Cerebellar cortex (tissue), 1 donor: ENCODE results near the gene STAT4.

Experiments used
- DNase-seq: peaks from one replicate; pipeline ENCODE4 v3.0.0-alpha.2; 2015; ENCODE audit warnings: low spot score

STAT4 gene, protein sequence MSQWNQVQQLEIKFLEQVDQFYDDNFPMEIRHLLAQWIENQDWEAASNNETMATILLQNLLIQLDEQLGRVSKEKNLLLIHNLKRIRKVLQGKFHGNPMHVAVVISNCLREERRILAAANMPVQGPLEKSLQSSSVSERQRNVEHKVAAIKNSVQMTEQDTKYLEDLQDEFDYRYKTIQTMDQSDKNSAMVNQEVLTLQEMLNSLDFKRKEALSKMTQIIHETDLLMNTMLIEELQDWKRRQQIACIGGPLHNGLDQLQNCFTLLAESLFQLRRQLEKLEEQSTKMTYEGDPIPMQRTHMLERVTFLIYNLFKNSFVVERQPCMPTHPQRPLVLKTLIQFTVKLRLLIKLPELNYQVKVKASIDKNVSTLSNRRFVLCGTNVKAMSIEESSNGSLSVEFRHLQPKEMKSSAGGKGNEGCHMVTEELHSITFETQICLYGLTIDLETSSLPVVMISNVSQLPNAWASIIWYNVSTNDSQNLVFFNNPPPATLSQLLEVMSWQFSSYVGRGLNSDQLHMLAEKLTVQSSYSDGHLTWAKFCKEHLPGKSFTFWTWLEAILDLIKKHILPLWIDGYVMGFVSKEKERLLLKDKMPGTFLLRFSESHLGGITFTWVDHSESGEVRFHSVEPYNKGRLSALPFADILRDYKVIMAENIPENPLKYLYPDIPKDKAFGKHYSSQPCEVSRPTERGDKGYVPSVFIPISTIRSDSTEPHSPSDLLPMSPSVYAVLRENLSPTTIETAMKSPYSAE

GRCh38 chr2:191150600-191151330 is at the start of gene STAT4:
TSS of gene STAT4 (minus strand) at chr2:191150994. CDS start at chr2:191148203, 2,791 bp downstream.
- no peak for DNase-seq

DNA sequence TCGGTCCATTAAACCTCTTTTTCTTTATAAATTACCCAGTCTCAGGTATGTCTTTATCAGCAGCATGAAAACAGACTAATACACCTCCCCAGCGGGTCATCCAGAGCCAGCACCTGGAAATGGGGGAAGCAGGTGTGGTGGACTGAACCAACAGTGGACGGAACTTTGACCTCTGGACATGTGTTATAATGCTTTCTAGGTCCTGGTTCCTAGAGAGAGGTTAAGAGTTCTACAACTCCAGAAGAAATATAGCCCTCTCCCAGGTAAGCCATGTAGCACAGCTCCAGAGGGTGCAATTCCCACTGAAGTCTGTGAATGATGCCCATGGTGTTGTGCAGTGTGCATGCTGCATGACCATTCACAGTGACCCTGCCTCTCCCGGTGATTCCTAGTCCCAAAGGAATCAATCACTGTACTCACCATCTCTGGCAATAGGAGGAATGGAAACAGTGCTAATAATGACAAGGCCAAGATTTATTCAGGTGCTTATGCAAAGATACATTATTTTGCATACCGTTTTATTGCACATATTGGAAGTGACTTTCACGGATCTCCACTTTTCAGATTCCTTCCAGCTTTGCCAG is 49.2 kb upstream of the STAT4 start:
- no peak for DNase-seq

GRCh38 chr2:191198271-191198670 is 47.5 kb upstream of the STAT4 start:
- DNase-seq, result no peak

DNA sequence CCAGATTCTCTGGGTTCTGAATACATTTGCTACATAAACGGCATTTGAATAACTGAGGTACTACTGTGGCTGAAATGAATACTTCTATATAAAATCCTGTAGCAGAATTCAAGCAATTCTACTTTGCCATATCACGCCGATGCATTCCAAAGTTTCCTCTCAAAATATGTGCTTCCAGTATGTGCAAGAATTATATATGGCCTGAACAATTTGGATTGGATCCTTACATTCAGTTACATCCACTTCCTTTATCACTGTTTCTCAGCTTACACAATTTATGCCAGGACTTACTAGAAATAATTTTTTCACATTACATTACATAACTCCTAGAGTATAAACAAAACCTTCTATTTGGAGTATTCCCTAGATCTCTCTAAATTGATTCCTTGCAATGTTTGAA is 46.3 kb upstream of the STAT4 start:
- DNase-seq, result no peak

DNA sequence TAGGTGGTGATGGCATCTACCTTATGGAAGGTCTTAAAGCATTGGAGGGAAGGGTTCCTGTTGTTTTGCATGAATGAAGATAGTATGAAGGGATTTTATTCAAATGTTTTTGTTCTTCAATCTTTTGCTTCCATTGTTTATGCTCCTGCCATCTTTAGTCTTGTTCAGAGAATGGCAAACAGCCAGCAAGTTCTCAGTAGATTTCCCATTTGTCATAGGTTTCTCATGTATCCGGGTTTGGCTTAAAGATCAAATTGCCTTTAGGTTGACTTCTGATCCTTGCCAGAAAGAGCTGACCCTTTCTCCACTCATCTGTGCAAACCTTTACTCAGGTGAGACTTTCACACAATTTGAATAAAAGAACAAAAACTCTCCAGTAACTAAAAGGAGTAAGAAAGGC is 44.2 kb upstream of the STAT4 start:
- DNase-seq, result no peak

DNA sequence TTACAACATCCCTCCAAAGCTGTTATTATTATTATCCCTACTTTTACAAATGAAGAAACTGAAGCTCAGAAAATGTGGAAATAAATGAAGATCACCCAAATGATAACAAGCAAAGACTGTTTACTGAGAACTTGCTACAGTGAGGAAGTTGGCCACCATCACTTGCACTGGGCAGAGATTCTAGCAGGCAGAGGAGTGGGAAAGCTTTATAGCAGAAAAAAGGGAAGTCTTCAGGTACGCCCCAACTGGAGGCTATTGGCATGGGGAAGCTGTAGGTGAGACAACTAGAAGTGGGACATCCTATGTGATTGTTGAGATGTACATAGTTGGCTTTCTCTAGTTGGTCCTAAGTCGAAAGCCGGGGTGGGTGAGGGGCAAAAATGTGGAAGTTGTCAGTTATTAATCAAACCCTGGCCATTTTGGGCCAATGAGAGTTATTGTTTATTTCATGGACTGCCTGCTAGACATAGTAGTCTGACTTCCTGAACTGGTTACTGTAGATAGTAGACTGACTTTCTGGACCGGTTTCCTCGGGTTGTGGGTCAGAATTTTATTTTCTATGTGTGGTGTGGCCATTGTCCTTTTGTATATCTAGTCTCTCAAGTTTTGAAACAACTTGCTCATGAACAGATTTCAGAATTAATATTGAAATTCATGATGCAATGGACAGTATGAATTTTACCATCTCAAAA is 40.2 kb upstream of the STAT4 start:
- DNase-seq, result no peak

DNA sequence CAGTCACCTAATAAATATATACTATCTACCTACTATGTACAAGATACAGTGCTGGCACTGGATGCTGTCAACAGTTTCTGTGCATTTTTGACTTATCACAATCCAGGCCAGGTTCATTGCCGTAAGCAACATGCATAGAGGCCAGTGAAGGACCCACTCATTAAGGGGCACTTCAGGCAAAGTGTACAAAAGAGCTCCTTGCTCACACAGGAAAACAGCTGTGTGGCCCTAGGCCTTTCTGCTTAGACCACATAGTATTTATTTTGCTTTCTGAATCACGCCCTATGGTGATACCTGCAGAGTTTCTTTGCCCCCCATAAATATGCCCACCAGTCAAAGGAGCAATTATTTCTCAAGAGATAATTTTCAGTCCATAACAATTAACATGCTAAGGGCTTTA is 39.6 kb upstream of the STAT4 start:
- no peak for DNase-seq

DNA sequence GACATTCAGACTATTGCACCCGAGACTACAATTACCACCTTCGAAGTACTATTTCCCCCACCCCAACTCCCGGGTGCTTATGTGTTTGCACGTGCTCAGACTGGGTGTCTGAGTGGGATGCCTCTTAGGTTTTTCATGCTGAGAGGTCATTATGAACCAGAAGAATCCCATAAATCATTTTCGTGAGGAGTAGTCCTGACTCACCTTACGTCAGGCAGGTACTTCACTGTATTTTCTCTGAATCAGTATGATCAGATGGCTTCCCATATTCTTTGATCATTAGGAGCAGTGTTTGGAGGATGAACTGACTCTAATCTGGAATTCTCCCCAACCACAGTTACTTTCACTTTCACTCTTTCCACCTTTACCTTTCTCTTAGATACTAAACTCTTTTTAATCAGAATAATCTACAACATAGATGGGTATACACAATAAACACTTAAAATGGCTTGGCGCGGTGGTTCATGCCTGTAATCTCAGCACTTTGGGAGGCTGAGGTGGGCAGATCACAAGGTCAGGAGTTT is 38.4 kb upstream of the STAT4 start:
- DNase-seq, result no peak

GRCh38 chr2:191188550-191189093 is 37.8 kb upstream of the STAT4 start:
- DNase-seq, result no peak

- no peak for DNase-seq
Observed at GRCh38 chr2:191187105-191187829, 36.5 kb upstream of the STAT4 start.

DNA sequence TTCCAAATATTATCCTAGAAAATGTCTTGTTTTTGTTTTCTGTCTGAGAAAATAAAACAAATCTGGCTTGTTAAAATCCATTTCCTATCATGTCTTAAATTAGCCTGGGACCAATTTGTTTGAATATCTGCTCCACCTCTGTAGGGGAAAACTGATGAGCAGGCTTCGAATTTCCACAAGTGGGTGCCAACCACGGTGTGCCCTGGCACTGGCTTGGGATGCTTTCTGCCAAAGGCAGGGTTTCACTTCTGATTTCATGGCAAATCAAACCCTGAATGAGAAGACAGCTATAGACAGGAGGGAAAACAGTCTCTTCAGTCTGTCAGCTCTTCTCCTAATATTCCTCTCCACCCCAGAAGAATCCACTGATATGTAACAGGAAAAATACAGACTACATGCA is 33.7 kb upstream of the STAT4 start:
- no peak for DNase-seq

- no peak for DNase-seq
Observed at GRCh38 chr2:191183516-191183915, 32.7 kb upstream of the STAT4 start.

DNA sequence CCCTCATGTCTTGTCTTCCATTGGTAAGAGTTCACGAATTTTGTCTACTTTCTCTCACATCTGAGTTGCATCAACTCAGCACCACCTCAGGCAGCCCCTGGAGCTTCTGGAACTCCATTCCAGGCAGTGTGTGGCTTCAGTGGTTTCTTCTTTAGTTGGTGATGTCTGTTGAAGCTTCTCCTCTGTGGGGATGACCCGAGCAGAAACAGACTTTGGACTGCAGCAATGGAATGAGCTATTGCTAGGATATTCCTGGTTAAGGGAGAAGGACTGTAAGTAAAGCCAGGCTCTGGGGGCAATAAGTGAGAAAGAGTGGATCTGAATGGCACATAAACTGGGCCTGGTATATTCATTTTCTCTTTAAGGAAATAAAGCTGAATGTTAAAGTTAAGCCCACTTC is 32.3 kb upstream of the STAT4 start:
- no peak for DNase-seq

DNA sequence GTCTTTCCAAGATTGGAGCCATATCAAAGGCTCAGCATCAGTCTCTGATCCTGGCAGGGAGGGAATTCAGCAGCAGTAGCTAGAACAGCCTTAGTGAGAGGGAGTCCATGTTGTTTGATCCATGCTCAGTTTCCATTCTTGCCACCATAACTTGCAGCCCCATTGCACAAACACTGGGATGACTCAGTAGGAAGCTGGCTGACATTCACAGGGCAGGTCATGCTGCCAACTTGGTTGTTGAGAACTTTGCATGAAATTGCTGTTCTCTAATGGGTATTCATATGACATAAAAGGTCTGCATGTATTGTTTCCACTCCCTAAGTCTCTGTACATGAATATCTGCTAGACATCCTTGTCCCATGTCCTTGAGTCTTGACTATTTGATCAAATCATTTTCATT is 29.9 kb upstream of the STAT4 start:
- DNase-seq, result no peak

GRCh38 chr2:191180276-191180675 is 29.5 kb upstream of the STAT4 start:
- DNase-seq, result no peak

GRCh38 chr2:191178806-191179514 is 28.2 kb upstream of the STAT4 start:
- no peak for DNase-seq

- DNase-seq, result no peak
Observed at GRCh38 chr2:191177751-191178736, 27.2 kb upstream of the STAT4 start.

GRCh38 chr2:191176801-191177438 is 26.1 kb upstream of the STAT4 start:
- no peak for DNase-seq
